Measurements from ENCODE around the gene GCGR. TPM values are rescaled to one million over a fixed set of nuclear protein-coding genes. Genes with fewer than 3 reads are reported as not detected.
A peak's percentile ranks its signal among the peaks of the same experiment; 100 is the strongest.

The GCGR gene
- total and polyA plus RNA-seq, 2 donors from 2014 or later, result 9.3 to 37.2 TPM

DNA sequence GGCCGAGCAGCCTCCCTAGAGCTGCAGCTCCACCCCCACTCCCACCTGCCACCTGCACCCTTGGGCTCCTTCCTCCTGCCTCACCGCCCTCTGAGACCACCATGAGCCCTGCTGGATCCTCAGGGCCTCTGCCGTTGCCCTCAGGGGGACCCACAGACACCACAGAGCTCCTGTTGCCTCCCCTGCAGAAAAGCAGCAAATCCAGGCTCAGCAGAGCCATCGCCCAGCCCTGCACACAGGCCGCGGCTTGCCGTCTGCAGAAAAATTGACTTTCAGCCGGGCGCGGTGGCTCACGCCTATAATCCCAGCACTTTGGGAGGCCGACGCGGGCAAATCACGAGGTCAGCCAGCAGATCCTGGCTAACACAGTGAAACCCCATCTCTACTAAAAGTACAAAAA lies 37.9 kb downstream of the GCGR start:
- Histone ChIP-seq H3K27me3 (ENCODE audit: control insufficient read depth, insufficient read depth, low read length) (no peaks in the 10 kb centered on the region), H3K9ac (ENCODE audit: low read length in 3 of 3) (no peak overlapping the region), H3K4me1 (ENCODE audit: control insufficient read depth in 2 of 3, insufficient read depth in 2 of 3, low read depth in 1 of 3, low read length in 3 of 3) (no peaks in the 10 kb centered on the region), H3K9me3 (ENCODE audit: control insufficient read depth in 2 of 3, insufficient read depth in 1 of 3, low read length in 3 of 3) (no peaks in the 10 kb centered on the region), H3K36me3 (ENCODE audit: control insufficient read depth in 2 of 3, insufficient read depth in 3 of 3, low read length in 3 of 3) (peaks cover 0 to 32% (median 12%) of the 10 kb centered on the region in 3 donors), H3K27ac (ENCODE audit: low read depth in 2 of 2, low read length in 2 of 2) (no peak overlapping the region), H3K4me3 (ENCODE audit: low read length in 3 of 3) (no peak overlapping the region)
- DNase-seq (no peak), FAIRE-seq (no peak)
- TF ChIP-seq, protein P1, sequence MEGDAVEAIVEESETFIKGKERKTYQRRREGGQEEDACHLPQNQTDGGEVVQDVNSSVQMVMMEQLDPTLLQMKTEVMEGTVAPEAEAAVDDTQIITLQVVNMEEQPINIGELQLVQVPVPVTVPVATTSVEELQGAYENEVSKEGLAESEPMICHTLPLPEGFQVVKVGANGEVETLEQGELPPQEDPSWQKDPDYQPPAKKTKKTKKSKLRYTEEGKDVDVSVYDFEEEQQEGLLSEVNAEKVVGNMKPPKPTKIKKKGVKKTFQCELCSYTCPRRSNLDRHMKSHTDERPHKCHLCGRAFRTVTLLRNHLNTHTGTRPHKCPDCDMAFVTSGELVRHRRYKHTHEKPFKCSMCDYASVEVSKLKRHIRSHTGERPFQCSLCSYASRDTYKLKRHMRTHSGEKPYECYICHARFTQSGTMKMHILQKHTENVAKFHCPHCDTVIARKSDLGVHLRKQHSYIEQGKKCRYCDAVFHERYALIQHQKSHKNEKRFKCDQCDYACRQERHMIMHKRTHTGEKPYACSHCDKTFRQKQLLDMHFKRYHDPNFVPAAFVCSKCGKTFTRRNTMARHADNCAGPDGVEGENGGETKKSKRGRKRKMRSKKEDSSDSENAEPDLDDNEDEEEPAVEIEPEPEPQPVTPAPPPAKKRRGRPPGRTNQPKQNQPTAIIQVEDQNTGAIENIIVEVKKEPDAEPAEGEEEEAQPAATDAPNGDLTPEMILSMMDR (IDR thresholded peaks at IDR 0.05; ENCODE audit: borderline replicate concordance, extremely low read depth, insufficient read depth), result no peak
- intact Hi-C loops (cut with DNase I), result no loop called here

GRCh38 chr17:81842378-81842724 lies 38.4 kb downstream of the GCGR start:
- H3K4me3 ChIP-seq (ENCODE audit: low read length in 3 of 3), result no peak overlapping the region
- TF ChIP-seq, protein P1 (IDR thresholded peaks at IDR 0.05; ENCODE audit: borderline replicate concordance, extremely low read depth, insufficient read depth), result no peak
- FAIRE-seq, result no peak
- no peaks in the 10 kb centered on the region for H3K4me1 ChIP-seq (ENCODE audit: control insufficient read depth in 2 of 3, insufficient read depth in 2 of 3, low read depth in 1 of 3, low read length in 3 of 3)
- no peak overlapping the region for H3K9ac ChIP-seq (ENCODE audit: low read length in 3 of 3)
- no peaks in the 10 kb centered on the region for H3K9me3 ChIP-seq (ENCODE audit: control insufficient read depth in 2 of 3, insufficient read depth in 1 of 3, low read length in 3 of 3)
- peaks cover 0 to 37% (median 12%) of the 10 kb centered on the region in 3 donors for H3K36me3 ChIP-seq (ENCODE audit: control insufficient read depth in 2 of 3, insufficient read depth in 3 of 3, low read length in 3 of 3)
- DNase-seq, result no peak
- H3K27me3 ChIP-seq (ENCODE audit: control insufficient read depth, insufficient read depth, low read length), result no peaks in the 10 kb centered on the region
- intact Hi-C loops (cut with DNase I), result no loop called here
- no peak overlapping the region for H3K27ac ChIP-seq (ENCODE audit: low read depth in 2 of 2, low read length in 2 of 2)

GRCh38 chr17:81842725-81843504 lies 39.0 kb downstream of the GCGR start:
- Histone ChIP-seq H3K27me3 (ENCODE audit: control insufficient read depth, insufficient read depth, low read length) (no peaks in the 10 kb centered on the region), H3K36me3 (ENCODE audit: control insufficient read depth in 2 of 3, insufficient read depth in 3 of 3, low read length in 3 of 3) (peaks cover 0 to 37% (median 12%) of the 10 kb centered on the region in 3 donors), H3K4me1 (ENCODE audit: control insufficient read depth in 2 of 3, insufficient read depth in 2 of 3, low read depth in 1 of 3, low read length in 3 of 3) (no peaks in the 10 kb centered on the region), H3K27ac (ENCODE audit: low read depth in 2 of 2, low read length in 2 of 2) (no peak overlapping the region), H3K4me3 (ENCODE audit: low read length in 3 of 3) (no peak overlapping the region), H3K9me3 (ENCODE audit: control insufficient read depth in 2 of 3, insufficient read depth in 1 of 3, low read length in 3 of 3) (no peaks in the 10 kb centered on the region), H3K9ac (ENCODE audit: low read length in 3 of 3) (no peak overlapping the region)
- intact Hi-C loops (cut with DNase I), result no loop called here
- DNase-seq (peak in 1 of 5 donors; percentile 75), FAIRE-seq (no peak)
- TF ChIP-seq, protein P1 (IDR thresholded peaks at IDR 0.05; ENCODE audit: borderline replicate concordance, extremely low read depth, insufficient read depth), result no peak

All from kidney (tissue), 14 donors.